Ureter (tissue), 1 donor: Measurements from ENCODE around the gene NEURL4. TPM values are rescaled to one million over a fixed set of nuclear protein-coding genes. Genes with fewer than 3 reads are reported as not detected.

Experiments
- DNase-seq: peaks from one replicate; pipeline ENCODE4 v3.0.0-alpha.2; 2020; ENCODE audit warnings: low spot score
- total RNA-seq: library from RNA; stranded (reverse); gene quantifications from one replicate; pipeline ENCODE4 v1.2.4, GENCODE V29; 2023
- donor health status: DM: yes; HTN: yes; CAD: no.

Gene NEURL4
- total RNA-seq, 1 donor from 2014 or later, result 49.6 TPM

- no peak for DNase-seq
These were observed 25.0 kb downstream of the NEURL4 start for GRCh38 chr17:7304179-7304578.

GRCh38 chr17:7296189-7296861 lies 32.8 kb downstream of the NEURL4 start:
- peak; percentile 77 for DNase-seq

- DNase-seq, result no peak
These were observed 33.6 kb downstream of the NEURL4 start for GRCh38 chr17:7295230-7296180.

- peak; percentile 64 for DNase-seq
These were observed 34.5 kb downstream of the NEURL4 start, which contains the start of gene YBX2 for GRCh38 chr17:7294614-7295153. TSS of gene YBX2 (minus strand) at chr17:7294639. CDS start at chr17:7294500, 139 bp downstream.

GRCh38 chr17:7293816-7294613 lies 35.1 kb downstream of the NEURL4 start:
- DNase-seq, result no peak

- no peak for DNase-seq
These were observed 36.0 kb downstream of the NEURL4 start for GRCh38 chr17:7293159-7293558.

- DNase-seq, result no peak
These were observed 36.4 kb downstream of the NEURL4 start for GRCh38 chr17:7292729-7293128.

- DNase-seq, result no peak
These were observed 36.9 kb downstream of the NEURL4 start for GRCh38 chr17:7292194-7292593.

GRCh38 chr17:7290685-7291084 lies 38.5 kb downstream of the NEURL4 start:
- no peak for DNase-seq

- DNase-seq, result no peak
These were observed 39.0 kb downstream of the NEURL4 start for GRCh38 chr17:7290166-7290565.

GRCh38 chr17:7289256-7290032 lies 39.7 kb downstream of the NEURL4 start:
- DNase-seq, result no peak

- DNase-seq, result no peak
These were observed 43.5 kb downstream of the NEURL4 start for GRCh38 chr17:7285679-7286078.

GRCh38 chr17:7284911-7285310 lies 44.2 kb downstream of the NEURL4 start:
- no peak for DNase-seq

GRCh38 chr17:7283471-7284216 lies 45.5 kb downstream of the NEURL4 start:
- DNase-seq, result no peak

- no peak for DNase-seq
These were observed 46.3 kb downstream of the NEURL4 start for GRCh38 chr17:7282752-7283321.

GRCh38 chr17:7281953-7282751 lies 47.0 kb downstream of the NEURL4 start:
- DNase-seq, result peak; percentile 68

- peak; percentile 96 for DNase-seq
These were observed 47.8 kb downstream of the NEURL4 start, which contains the start of gene SLC2A4 for GRCh38 chr17:7281074-7281952. TSS of gene SLC2A4 (plus strand) at chr17:7281718. CDS start at chr17:7281935, 217 bp downstream.
